CD4-positive, alpha-beta T cell (primary cell): ENCODE results near the gene PHEX. TPM values are rescaled to one million over a fixed set of nuclear protein-coding genes. Genes with fewer than 3 reads are reported as not detected.

Experiments
- ATAC-seq: fragments of 200-7000 bp; cut with Tn5 transposase; one replicate; pipeline ENCODE4 v1.10.0; 2022; ENCODE audit warnings: mild to moderate bottlenecking; ENCODE audit not compliant: poor library complexity
- CTCF ChIA-PET: fragments of 350-600 bp; sonication (Branson Sonifier 250); formaldehyde crosslinking; loops from one replicate; lab custom pipeline; 2021; ENCODE audit warnings: antibody characterized with exemption, inconsistent platforms; lab: Charles Lee
- POLR2A ChIA-PET: fragments of 350-600 bp; sonication (Branson Sonifier 250); formaldehyde crosslinking; loops from one replicate; lab custom pipeline; 2021; ENCODE audit warnings: antibody characterized with exemption, inconsistent platforms; lab: Charles Lee
- DNase-seq, 14 experiments: peaks; one replicate each; pipeline ENCODE4 v3.0.0-alpha.2; 2013 to 2020; ENCODE audit warnings: mixed read lengths in 2 of 14
- H3K27ac ChIP-seq, 2 donors: one replicate each; pipeline versions ENCODE4 v1.5.1 to v1.7.0; 2013; ENCODE audit warnings: low read length in 2 of 2, low read depth in 1 of 2, mild to moderate bottlenecking in 1 of 2
- H3K27me3 ChIP-seq, 2 experiments: 1 replicate in 1 of 2; 2 replicates in 1 of 2; pipeline versions ENCODE4 v1.6.1 to v1.7.0; 2013; ENCODE audit warnings: low read length in 2 of 2, control low read depth in 1 of 2, mild to moderate bottlenecking in 1 of 2, moderate library complexity in 1 of 2; ENCODE audit not compliant: insufficient read depth in 2 of 2, control insufficient read depth in 1 of 2
- H3K36me3 ChIP-seq: one replicate; pipeline ENCODE4 v1.6.1; 2013; ENCODE audit warnings: low read length, control low read depth; ENCODE audit not compliant: insufficient read depth
- H3K4me1 ChIP-seq: one replicate; pipeline ENCODE4 v1.6.1; 2013; ENCODE audit warnings: low read length, control low read depth; ENCODE audit not compliant: insufficient read depth
- H3K4me3 ChIP-seq: one replicate; pipeline ENCODE4 v1.5.1; 2013; ENCODE audit warnings: mild to moderate bottlenecking, low read length, moderate library complexity
- H3K9me3 ChIP-seq, 2 experiments: 1 replicate in 1 of 2; 2 replicates in 1 of 2; pipeline versions ENCODE4 v1.6.1 to v1.7.0; 2013; ENCODE audit warnings: low read length in 2 of 2, mild to moderate bottlenecking in 2 of 2, control low read depth in 1 of 2, moderate library complexity in 1 of 2; ENCODE audit not compliant: control insufficient read depth in 1 of 2, insufficient read depth in 1 of 2
- H3K27ac Mint-ChIP-seq: one replicate; pipeline ENCODE4 v1.8.0; 2020; ENCODE audit warnings: mixed read lengths
- H3K27me3 Mint-ChIP-seq: one replicate; pipeline ENCODE4 v1.8.0; 2021; ENCODE audit warnings: mixed read lengths
- H3K36me3 Mint-ChIP-seq: one replicate; pipeline ENCODE4 v1.8.0; 2021; ENCODE audit warnings: low read depth, mixed read lengths
- H3K4me1 Mint-ChIP-seq: one replicate; pipeline ENCODE4 v1.8.0; 2021; ENCODE audit warnings: low read depth, mixed read lengths
- H3K4me3 Mint-ChIP-seq: one replicate; pipeline ENCODE4 v1.8.0; 2020; ENCODE audit warnings: mild to moderate bottlenecking, mixed read lengths
- H3K9me3 Mint-ChIP-seq: one replicate; pipeline ENCODE4 v1.8.0; 2020; ENCODE audit warnings: mixed read lengths
- CTCF ChIP-seq: fragments of 200-600 bp; IDR thresholded peaks from one replicate; pipeline ENCODE4 v1.8.0; 2022; ENCODE audit warnings: antibody characterized with exemption, mild to moderate bottlenecking
- intact Hi-C, 2 experiments: fragments of 100-400 bp; cut with DNase I in 1 of 2; cut with micrococcal nuclease in 1 of 2; formaldehyde crosslinking; loops; one replicate each; pipeline versions ENCODE4 v1.15.1 to v1.9.0; 2023 to 2025; cut with DNase I, micrococcal nuclease
- total RNA-seq, 174 experiments: library from RNA in 2 of 174; stranded (reverse) in 2 of 174; gene quantifications; one replicate each; pipeline ENCODE4 v1.2.3 and lab custom pipeline; 2021 to 2026

PHEX gene
- total RNA-seq, 2 experiments from 2014 or later, result 0.08 to 0.14 TPM

GRCh38 chrX:22165732-22166457, 133.8 kb downstream of the PHEX start:
- Mint-ChIP-seq H3K27me3 (no peaks in the 10 kb centered on the region), H3K4me1 (no peaks in the 10 kb centered on the region), H3K36me3 (no peaks in the 10 kb centered on the region), H3K9me3 (no peaks in the 10 kb centered on the region), H3K27ac (no peak overlapping the region), H3K4me3 (no peak overlapping the region)
- POLR2A ChIA-PET, result no interaction called here
- Histone ChIP-seq H3K36me3 (no peaks in the 10 kb centered on the region), H3K27ac (no peak overlapping the region), H3K4me3 (no peak overlapping the region), H3K9me3 (no peaks in the 10 kb centered on the region), H3K27me3 (no peaks in the 10 kb centered on the region), H3K4me1 (no peaks in the 10 kb centered on the region)
- CTCF ChIA-PET, result no interaction called here
- DNase-seq (no peak), ATAC-seq (no peak)
- intact Hi-C loops, result no loop called here
- TF ChIP-seq CTCF, result no peak

GRCh38 chrX:22171287-22172060, 139.3 kb downstream of the PHEX start:
- no peak overlapping the region for H3K27ac Mint-ChIP-seq
- H3K9me3 ChIP-seq, result no peaks in the 10 kb centered on the region
- no peaks in the 10 kb centered on the region for H3K4me1 Mint-ChIP-seq
- H3K9me3 Mint-ChIP-seq, result no peaks in the 10 kb centered on the region
- H3K4me1 ChIP-seq, result no peaks in the 10 kb centered on the region
- H3K4me3 ChIP-seq, result no peak overlapping the region
- DNase-seq (no peak), ATAC-seq (no peak)
- no peaks in the 10 kb centered on the region for H3K36me3 Mint-ChIP-seq
- no peak overlapping the region for H3K27ac ChIP-seq
- intact Hi-C loops, result no loop called here
- no peak for TF ChIP-seq CTCF
- ChIA-PET POLR2A (no interaction called here), CTCF (no interaction called here)
- H3K36me3 ChIP-seq, result no peaks in the 10 kb centered on the region
- no peaks in the 10 kb centered on the region for H3K27me3 ChIP-seq
- H3K27me3 Mint-ChIP-seq, result no peaks in the 10 kb centered on the region
- no peak overlapping the region for H3K4me3 Mint-ChIP-seq

- Histone ChIP-seq H3K4me1 (no peaks in the 10 kb centered on the region), H3K27ac (no peak overlapping the region), H3K27me3 (no peaks in the 10 kb centered on the region), H3K9me3 (no peaks in the 10 kb centered on the region), H3K36me3 (no peaks in the 10 kb centered on the region), H3K4me3 (no peak overlapping the region)
- no peaks in the 10 kb centered on the region for H3K4me1 Mint-ChIP-seq
- ATAC-seq (no peak), DNase-seq (no peak)
- no peak overlapping the region for H3K27ac Mint-ChIP-seq
- no peak for TF ChIP-seq CTCF
- H3K9me3 Mint-ChIP-seq, result no peaks in the 10 kb centered on the region
- POLR2A ChIA-PET, result no interaction called here
- H3K36me3 Mint-ChIP-seq, result no peaks in the 10 kb centered on the region
- H3K4me3 Mint-ChIP-seq, result no peak overlapping the region
- CTCF ChIA-PET, result no interaction called here
- intact Hi-C loops, result no loop called here
- H3K27me3 Mint-ChIP-seq, result no peaks in the 10 kb centered on the region
Measured at GRCh38 chrX:22173966-22174365, 141.8 kb downstream of the PHEX start.
